Activated CD4-positive, alpha-beta T cell treated with anti-CD3 and anti-CD28 coated beads, Interleukin-2, amount 50 U/mL, for 4 hours (primary cell): ENCODE data around the gene GUCA1A.
"Not testable (repeated sequence)": the region's sequence is repeated elsewhere in the genome, so short reads cannot be mapped to it uniquely, and the experiment has no call there.

Experiments used
- DNase-seq, 2 experiments: peaks; one replicate each; pipeline ENCODE4 v3.0.0-alpha.2; 2020

Gene GUCA1A

DNA sequence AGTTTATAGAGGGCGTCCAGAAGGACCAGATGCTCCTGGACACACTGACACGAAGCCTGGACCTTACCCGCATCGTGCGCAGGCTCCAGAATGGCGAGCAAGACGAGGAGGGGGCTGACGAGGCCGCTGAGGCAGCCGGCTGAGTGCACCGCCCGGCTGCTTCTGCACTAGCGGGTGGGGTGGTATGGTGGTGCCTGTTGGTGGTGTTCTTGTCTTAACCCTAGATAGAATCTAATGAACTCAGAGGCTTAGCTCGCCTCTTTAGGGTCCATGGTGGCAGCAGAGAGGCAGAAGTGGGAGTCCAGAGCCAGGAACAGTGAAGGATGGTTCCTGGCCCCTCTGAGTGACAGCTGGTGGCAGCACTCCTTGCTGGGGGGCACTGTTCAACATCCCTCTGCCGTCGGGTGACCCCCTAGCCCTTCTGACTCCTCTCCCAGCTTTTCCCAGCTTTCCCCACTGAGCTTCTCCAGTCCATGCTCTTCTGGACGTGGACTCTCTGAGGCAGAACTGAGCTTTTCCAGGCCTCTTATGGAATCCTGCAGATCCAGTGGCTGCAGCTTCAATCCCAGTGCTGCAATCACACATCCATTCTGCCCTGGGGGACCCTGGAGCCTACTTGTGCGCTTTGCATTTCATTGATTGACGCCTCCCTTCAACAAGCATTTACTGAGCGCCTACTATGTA is 6.2 kb downstream of the GUCA1A start:
- DNase-seq: no peak

DNA sequence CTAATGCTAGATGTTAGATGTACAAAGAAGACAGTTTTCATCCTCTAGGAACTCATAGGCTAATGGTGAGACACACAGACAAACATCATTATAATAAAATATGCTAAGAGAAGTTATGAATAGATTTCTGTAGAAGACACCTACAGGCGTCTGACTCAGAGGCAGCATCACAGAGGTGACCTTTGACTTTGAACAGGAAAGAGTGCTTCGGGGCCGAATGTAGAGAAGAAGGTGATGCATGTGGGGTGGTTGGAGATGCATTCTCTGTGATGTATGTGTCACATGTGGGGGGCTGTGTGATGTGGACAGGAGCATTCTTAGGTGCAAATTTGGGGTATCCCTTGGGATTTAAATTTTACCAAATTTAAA is 6.8 kb downstream of the GUCA1A start:
- no peak for DNase-seq

GRCh38 chr6:42182101-42182500 is 8.9 kb downstream of the GUCA1A start:
- no peak for DNase-seq

- no peak for DNase-seq
Measured at GRCh38 chr6:42184475-42184874, 11.3 kb downstream of the GUCA1A start.

GRCh38 chr6:42185597-42185996 is 12.4 kb downstream of the GUCA1A start:
- DNase-seq: no peak

DNA sequence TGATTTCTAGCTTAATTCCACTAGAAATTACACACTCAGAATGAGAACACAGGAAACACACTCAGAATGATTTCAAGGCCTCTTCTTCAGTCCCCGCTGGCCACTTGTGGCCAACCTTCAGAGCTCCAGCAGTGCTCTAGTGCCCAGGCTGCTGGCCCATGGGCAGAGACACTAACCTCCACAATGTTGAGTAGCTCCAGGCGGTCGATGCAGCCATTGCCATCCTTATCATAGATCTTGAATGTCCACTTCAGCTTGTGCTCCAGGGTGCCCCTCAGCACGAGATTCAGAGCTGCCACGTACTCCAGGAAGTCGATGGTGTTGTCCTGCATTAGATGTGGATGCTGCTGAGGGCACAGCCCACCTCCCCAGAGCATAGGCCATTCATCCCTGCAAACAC is 15.2 kb downstream of the GUCA1A start:
- no peak for DNase-seq

DNA sequence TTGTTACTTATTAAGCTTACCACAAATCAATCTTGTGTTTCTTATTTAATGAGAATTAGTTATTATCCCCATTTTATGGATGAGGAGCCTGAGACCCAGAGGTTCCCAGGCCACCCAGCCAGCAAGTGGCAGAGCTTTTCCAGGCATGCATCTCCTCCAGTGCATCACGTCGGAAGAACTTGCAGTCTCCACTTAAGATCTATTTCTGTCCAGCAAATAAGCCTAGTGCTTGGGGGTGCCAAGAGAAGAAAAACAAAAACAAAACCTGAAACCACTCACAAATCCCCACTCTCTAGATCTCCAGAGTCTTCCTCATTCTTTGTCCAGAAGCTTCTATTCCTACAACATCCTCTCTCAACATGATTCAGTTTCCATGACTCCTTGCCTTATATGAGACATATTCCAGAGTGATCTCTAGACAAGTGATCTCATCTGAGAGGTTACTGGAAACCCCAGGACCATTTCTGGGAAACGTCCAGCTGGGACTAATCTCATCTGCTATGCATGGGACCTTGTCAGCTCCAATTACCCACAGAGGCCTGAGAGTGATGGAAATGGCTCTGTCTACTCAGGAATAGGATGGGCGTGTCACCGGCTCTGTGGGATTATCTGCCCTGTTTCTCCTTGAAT is 17.5 kb downstream of the GUCA1A start:
- no peak for DNase-seq

GRCh38 chr6:42192385-42192784 is 19.2 kb downstream of the GUCA1A start:
- DNase-seq: not testable (repeated sequence)

DNA sequence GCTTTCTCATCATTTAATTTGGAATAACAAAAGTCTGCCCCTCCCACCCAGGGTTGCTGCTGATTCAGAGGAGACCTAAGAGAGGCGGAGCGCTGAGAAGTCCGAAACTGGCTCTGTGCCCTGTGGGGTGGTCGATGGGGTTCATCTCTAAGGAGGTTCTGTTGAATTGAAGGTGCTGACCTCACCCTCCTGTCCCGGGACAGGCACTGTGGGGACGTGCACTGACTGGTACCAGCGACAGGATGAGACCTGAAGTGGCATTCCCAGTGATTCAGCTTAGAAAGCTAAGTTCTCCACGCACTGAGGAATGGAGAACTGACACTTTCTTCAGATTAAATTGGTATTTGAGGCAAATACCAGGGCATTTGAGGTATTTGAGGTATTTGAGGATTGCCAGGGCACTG is 20.3 kb downstream of the GUCA1A start:
- DNase-seq: no peak

- no peak for DNase-seq
Measured at GRCh38 chr6:42194056-42194455, 20.9 kb downstream of the GUCA1A start.

DNA sequence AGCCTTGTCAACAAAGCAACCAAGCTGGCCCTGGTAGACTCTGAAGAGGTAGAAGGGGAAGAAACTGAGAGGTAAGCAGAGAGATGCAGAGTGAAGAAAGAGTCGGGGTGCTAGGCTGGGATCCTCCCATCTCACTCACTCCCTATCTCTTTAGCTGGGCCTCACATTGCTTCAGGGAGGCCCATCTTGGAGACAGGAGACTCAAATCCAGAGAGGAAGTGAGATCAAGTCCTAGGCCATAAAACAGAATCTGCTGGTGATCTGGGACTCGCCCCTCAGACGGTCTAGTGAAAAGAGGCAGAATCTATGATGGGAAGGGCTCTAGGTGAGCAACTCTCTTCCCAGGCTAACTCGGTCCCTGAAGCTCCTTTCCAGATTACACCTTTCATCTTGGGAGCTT is 22.3 kb downstream of the GUCA1A start:
- no peak for DNase-seq

DNA sequence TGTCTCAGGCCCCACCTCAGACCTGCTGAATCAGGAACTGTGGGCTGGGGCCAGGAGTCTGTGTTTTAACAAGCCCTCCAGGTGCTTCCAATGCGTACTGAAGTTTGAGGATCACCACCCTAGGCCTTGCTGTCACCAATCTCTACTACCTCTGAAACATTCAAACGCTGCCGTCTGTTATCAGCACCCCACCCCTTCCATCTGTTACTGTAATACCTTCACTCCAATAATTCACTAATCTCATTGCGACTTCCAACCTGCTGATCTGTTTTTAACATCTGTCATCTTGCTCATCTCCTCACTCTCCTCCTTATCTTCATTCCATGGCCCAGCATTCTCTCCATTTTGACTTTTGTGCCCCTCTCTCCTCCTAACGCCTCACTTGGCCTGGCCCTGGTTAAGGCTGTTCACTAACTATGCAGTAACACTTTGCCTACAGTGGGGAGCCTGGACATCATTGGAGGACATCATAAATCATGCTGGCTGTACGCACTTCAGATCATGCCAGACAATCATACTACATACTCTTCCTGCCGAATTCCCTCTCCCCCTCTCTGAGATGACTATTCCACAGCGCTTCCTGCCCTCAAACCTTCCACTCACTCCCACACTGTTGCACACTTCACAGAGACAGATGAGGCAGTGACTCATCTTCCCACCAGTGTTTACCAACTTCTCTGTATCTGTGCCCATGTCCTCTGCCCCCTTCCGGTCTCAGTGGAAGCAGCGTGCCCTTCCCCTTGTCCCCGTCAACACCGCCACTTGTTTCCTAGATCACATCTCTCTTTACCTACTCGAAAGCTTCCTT is 24.6 kb downstream of the GUCA1A start:
- DNase-seq: peak; percentile 7 to 12

DNA sequence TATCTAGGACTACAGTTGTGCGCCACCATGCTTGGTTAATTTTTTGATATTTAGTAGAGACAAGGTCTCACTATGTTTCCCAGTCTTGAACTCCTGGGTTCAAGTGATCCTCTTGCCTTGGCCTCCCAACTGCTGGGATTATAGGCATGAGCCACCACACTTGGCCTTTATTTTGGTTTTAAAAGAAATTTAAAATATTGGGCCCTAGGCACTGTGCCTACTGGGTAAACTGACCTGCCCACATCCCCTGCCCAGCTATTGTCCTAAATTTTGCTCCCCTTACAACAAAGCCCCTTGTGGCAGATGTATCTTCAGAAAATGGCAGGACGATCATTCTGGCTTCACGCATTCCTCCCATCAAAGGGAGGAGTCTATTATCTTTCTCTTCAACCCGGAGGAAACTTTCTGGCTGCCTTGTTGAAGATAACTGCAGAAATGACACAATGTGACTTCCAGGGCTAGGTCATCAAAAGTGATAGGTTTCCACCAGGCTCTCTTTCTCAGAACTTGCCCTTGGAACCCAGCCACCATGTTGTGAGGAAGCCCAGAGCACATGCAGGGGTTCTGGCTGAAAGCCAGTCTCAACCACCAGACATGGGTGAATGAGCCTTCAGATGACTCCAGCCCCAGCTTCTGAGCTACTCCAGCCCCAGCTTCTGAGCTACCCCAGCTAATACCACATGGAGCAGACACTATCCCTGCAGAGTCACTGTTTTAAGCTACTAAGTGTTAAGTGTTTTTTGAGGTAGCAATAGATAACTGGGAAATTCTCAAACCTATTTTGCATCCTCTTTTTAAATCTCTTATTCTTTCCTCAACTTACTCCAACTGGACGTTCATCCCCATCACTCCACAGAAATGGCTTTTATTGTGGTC is 26.2 kb downstream of the GUCA1A start:
- no peak for DNase-seq

DNA sequence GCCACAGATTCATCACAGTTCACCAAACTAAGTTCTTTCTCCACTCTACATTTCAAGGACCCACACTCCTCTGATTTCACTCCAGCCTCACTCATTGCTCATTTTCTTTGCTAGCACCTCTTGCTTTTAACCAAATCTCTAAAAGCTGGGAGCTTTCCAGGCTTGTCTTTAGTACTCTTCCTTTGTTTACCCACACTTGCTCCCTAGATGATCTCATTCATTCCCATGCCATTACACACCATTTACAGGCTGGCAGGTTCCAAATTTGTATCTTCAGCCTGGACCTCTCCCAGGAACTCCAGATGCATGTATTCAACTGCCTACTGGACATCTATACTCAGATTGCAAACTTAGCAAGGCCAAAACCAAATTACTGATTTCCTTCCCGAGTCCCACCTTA is 26.9 kb downstream of the GUCA1A start:
- DNase-seq: no peak

DNA sequence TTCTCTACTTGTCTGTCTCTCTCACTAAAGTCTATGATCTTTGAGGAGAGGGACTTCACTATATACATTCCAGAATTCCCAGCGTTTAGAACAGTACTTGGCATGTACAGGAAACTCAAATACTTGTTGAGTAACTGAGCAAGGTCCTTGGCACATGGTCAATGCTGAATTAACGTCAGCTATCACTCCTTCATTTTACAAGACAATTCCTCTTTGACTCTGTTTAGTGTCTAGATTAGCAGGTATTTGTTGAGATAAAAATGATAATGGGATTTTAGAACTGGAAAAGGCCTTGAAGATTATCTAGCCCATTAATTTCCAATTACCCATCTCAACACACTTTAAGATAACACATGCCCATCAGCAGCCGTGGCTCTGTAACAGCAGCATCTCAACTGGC is 28.2 kb downstream of the GUCA1A start:
- no peak for DNase-seq

- DNase-seq: not testable (repeated sequence)
Measured at GRCh38 chr6:42202131-42202915, 29.2 kb downstream of the GUCA1A start.

DNA sequence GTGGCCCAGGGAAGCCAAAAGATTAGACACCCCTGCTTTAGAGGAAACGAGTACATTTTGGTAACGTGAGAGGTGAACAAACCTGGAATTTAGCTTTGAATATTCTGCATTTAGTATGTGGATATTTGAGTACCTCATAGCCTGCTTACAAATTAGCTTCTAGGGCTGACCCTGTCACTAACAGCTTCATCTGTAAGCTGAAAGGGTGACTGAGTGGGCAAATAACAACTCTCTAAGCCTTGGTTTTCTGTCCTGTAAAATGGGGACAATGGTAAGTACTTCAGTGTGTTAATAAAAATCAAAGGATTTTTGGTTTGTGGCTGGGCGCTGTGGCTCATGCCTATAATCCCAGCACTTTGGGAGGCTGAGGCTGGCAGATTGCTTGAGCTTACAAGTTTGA is 30.0 kb downstream of the GUCA1A start:
- DNase-seq: no peak

DNA sequence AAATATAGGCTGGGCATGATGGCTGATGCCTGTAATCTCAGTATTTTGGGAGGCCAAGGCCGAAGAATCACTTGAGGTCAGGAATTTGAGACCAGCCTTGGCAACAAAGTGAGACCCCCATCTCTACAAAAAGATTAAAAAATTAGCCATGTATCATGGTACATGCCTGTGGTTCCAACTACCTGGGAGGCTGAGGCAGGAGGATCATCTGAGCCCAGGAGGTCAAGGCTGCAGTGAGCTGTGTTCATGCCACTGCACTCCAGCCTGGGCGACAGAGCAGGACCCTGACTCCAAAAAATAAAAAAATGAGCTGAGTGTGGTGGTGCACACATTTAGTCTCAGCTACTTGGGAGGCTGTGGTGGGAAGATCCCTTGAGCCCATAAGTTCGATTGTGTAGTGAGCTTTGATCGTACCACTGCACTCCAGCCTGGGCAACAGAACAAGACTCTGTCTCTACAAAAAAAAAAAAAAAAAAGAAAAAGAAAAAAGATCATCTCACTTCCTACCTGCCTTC is 31.7 kb downstream of the GUCA1A start:
- DNase-seq: no peak

GRCh38 chr6:42207559-42207958 is 34.4 kb downstream of the GUCA1A start:
- not testable (repeated sequence) for DNase-seq

- no peak for DNase-seq
Measured at GRCh38 chr6:42210551-42210950, 37.4 kb downstream of the GUCA1A start.

GRCh38 chr6:42211726-42212125 is 38.6 kb downstream of the GUCA1A start:
- DNase-seq: no peak

DNA sequence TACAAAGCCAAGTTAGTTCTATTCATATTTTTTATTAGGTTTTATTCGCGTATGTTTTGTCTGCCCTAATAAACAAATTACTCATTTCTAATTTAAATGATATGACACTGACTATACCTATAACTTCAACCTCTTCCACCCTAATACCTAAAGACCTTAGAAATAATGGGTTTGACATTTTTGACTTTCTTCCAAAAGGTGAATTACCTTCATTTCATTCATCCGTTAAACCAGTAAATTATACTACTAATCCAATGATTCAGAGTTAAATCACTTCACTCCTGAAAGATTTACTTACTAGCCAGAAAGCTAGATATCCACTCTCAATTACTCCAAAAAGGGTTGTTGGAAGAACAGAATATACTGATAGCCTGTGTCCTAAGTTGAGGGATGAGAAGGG is 39.3 kb downstream of the GUCA1A start:
- no peak for DNase-seq
